ENCODE data around the gene SYNE2.

The SYNE2 gene

DNA sequence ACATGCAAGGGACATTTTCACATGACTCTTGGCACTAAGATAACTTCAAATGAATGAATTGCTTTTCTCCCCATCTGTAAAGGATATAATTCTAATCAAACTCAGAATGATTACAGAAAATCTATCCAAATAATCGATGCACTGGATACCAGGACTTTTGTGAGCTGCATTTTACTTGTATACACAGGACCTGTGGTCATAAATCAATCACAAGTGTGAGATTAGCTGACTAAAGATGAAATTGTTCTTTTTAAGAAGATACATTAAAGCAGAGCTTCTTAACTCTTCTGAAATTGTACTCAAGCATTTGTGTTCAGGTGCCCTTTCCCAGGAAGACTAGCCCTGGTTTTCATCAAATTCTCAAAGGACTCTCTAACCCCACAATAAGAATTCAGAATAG lies 375.1 kb downstream of the SYNE2 start:
- Histone ChIP-seq H3K9me3 (ENCODE audit: control insufficient read depth in 1 of 2, low read length in 2 of 2) (no peaks in the 10 kb centered on the region), H3K4me3 (ENCODE audit: low read depth in 1 of 2, low read length in 2 of 2) (no peak overlapping the region), H3K4me1 (ENCODE audit: control insufficient read depth in 1 of 2, insufficient read depth in 2 of 2, low read length in 2 of 2) (no peaks in the 10 kb centered on the region), H3K27ac (ENCODE audit: low read length) (no peak overlapping the region), H3K36me3 (ENCODE audit: control insufficient read depth in 1 of 2, insufficient read depth in 2 of 2, low read length in 2 of 2) (peaks cover 39 to 41% of the 10 kb centered on the region in 2 donors), H3K27me3 (ENCODE audit: low read depth, low read length) (no peaks in the 10 kb centered on the region)

DNA sequence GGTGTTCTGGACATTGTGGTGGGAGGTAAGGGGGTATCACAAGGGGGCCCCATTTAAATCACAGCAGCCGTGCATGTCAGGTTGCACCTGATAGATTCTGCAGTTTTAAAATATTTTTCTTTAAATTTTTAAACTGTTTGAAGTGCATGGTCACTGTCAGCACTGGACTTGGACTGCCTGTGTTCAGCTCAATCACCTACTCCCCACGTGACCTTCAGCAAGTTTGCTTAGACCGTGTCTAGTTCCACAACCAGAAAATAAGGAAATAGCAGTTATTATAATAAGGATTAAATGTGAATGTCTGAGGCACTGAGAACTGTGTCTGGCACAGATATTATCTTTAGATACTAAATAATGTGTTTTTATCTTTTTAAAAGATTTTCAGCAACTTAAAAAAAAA lies 376.7 kb downstream of the SYNE2 start:
- Histone ChIP-seq H3K9me3 (ENCODE audit: control insufficient read depth in 1 of 2, low read length in 2 of 2) (no peaks in the 10 kb centered on the region), H3K4me3 (ENCODE audit: low read depth in 1 of 2, low read length in 2 of 2) (no peak overlapping the region), H3K4me1 (ENCODE audit: control insufficient read depth in 1 of 2, insufficient read depth in 2 of 2, low read length in 2 of 2) (no peaks in the 10 kb centered on the region), H3K27ac (ENCODE audit: low read length) (no peak overlapping the region), H3K27me3 (ENCODE audit: low read depth, low read length) (no peaks in the 10 kb centered on the region), H3K36me3 (ENCODE audit: control insufficient read depth in 1 of 2, insufficient read depth in 2 of 2, low read length in 2 of 2) (peaks cover 32 to 33% of the 10 kb centered on the region in 2 donors)

DNA sequence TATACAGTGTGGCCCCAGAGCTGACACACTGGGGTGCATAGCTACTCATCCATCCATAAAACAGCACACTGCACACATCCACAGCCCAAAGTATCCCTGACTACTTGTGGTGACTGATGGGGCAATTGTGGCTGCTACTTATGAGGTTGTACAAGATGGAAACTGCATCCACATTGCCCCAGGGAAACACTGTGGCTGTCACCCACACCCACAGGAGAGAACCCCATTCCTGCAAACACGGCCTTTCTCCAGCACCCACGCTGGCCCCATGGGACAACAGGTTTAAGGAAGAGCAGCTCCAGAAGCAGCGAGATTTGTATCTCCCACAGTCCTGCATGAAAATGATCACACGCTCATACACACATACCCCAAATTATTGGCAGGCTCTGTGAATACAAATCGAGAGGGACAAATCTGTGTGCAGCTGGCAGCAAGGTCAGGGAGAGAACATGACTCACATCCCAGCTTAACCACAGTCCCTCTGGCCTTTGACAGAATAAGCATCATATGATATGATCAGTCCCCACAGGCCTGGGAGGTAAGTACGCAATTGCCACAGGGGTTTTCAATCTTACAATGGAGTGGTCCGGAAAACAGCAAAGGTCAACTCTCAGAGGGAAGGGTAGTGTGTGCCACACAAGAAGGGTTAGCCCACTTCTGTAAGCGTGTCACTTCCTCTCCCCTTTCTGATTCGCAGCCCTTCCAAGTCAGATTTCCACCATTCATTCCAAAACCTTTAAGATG lies 379.5 kb downstream of the SYNE2 start:
- Histone ChIP-seq H3K9me3 (ENCODE audit: control insufficient read depth in 1 of 2, low read length in 2 of 2) (no peaks in the 10 kb centered on the region), H3K4me3 (ENCODE audit: low read depth in 1 of 2, low read length in 2 of 2) (no peak overlapping the region), H3K27ac (ENCODE audit: low read length) (no peak overlapping the region), H3K4me1 (ENCODE audit: control insufficient read depth in 1 of 2, insufficient read depth in 2 of 2, low read length in 2 of 2) (no peaks in the 10 kb centered on the region), H3K27me3 (ENCODE audit: low read depth, low read length) (no peaks in the 10 kb centered on the region), H3K36me3 (ENCODE audit: control insufficient read depth in 1 of 2, insufficient read depth in 2 of 2, low read length in 2 of 2) (peaks cover 16 to 23% of the 10 kb centered on the region in 2 donors)

DNA sequence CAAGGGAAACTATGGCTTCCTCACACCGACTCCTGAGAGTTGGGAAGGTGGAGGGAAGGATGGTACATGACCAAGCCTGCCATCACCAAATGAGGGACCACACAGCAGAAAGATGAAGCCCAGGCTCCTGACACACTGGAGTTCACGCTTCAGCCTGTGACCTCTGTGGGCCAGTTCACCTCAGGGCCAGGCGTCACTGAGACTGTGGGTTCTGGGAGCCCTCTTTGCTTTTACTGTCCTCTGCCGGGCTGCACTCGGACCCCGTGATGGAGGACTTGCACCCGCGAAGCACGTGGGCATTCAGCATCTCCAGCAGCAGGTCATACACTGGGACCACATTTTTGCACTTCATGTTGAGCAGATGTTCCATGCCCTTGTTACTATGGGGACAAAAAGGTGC lies 380.1 kb downstream of the SYNE2 start:
- Histone ChIP-seq H3K27ac (ENCODE audit: low read length) (no peak overlapping the region), H3K4me1 (ENCODE audit: control insufficient read depth in 1 of 2, insufficient read depth in 2 of 2, low read length in 2 of 2) (no peaks in the 10 kb centered on the region), H3K4me3 (ENCODE audit: low read depth in 1 of 2, low read length in 2 of 2) (no peak overlapping the region), H3K27me3 (ENCODE audit: low read depth, low read length) (no peaks in the 10 kb centered on the region), H3K36me3 (ENCODE audit: control insufficient read depth in 1 of 2, insufficient read depth in 2 of 2, low read length in 2 of 2) (peaks cover 16 to 21% of the 10 kb centered on the region in 2 donors), H3K9me3 (ENCODE audit: control insufficient read depth in 1 of 2, low read length in 2 of 2) (no peaks in the 10 kb centered on the region)

DNA sequence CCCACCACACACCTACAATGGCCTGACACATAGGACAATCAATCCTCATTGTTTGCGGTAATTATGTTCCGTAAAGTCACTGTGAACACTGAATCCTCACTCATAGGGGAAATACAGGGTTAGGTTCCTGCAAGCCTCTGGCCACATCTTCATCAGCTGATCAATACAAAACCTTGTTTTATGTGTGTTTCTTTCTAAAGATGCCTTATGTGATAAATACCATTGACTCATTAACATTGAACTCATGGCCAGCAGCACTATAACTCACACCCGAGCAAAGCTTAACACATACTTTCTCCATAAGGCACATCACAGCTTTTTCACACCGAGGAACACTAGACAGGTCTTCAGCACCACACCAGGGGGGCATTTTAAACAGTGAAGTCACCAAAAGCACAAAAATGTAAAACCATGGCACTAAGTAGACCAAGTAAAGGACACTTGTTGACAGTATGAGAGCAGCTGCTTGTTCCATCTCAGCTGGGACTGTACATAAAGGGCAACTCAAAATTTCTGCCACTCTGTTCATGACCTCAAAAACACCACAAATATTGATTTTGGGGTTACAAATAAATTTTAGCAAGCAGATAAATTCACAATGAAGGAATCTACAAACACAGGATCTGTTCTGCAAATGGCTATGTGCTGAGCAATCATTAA lies 380.9 kb downstream of the SYNE2 start:
- Histone ChIP-seq H3K27ac (ENCODE audit: low read length) (no peak overlapping the region), H3K36me3 (ENCODE audit: control insufficient read depth in 1 of 2, insufficient read depth in 2 of 2, low read length in 2 of 2) (peaks cover 14 to 16% of the 10 kb centered on the region in 2 donors), H3K4me3 (ENCODE audit: low read depth in 1 of 2, low read length in 2 of 2) (no peak overlapping the region)

DNA sequence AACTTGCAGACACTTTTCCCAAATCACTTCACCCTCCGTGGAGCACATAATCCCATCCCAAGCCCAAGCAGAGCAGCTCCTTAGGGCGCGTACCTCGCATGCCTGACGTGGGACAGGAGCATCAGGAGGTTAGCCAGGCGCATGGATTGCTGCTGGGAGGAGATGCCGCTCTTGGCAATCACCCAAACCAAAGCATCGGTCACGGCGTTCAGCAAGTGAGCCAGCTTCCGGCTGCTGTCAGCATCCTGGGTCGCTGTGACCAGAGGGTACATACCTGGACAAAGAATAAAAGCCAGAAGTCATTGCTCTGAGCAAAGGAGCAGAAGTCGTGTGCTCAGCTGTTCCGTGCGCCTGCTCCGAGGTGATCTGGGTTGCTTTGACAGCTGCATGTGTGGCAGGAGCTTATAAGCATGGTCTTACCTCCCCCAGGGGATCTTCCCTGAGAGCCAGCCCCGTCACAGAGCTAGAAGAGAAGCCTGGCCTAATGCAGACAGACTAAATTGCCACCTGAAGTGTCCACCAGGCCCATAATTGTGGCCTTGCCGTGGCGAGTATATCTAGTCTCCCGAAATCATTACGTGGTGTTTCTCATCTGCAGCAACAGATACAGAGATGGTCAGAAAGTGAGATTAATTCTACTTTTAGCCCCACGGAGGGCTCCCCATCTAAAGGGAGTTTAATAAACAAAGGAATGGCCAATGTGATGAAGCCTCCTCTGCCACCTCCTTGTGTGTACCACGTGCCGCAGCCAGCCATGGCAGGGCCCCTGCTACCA lies 382.3 kb downstream of the SYNE2 start:
- Histone ChIP-seq H3K4me3 (ENCODE audit: low read depth in 1 of 2, low read length in 2 of 2) (no peak overlapping the region), H3K9me3 (ENCODE audit: control insufficient read depth in 1 of 2, low read length in 2 of 2) (no peaks in the 10 kb centered on the region), H3K27ac (ENCODE audit: low read length) (no peak overlapping the region), H3K27me3 (ENCODE audit: low read depth, low read length) (no peaks in the 10 kb centered on the region), H3K36me3 (ENCODE audit: control insufficient read depth in 1 of 2, insufficient read depth in 2 of 2, low read length in 2 of 2) (peaks cover 8 to 9% of the 10 kb centered on the region in 2 donors), H3K4me1 (ENCODE audit: control insufficient read depth in 1 of 2, insufficient read depth in 2 of 2, low read length in 2 of 2) (no peaks in the 10 kb centered on the region)

More for the DNA sequence above, 380.9 kb downstream of the SYNE2 start:
- Histone ChIP-seq H3K9me3 (ENCODE audit: control insufficient read depth in 1 of 2, low read length in 2 of 2) (no peaks in the 10 kb centered on the region), H3K27me3 (ENCODE audit: low read depth, low read length) (no peaks in the 10 kb centered on the region), H3K4me1 (ENCODE audit: control insufficient read depth in 1 of 2, insufficient read depth in 2 of 2, low read length in 2 of 2) (no peaks in the 10 kb centered on the region)

DNA sequence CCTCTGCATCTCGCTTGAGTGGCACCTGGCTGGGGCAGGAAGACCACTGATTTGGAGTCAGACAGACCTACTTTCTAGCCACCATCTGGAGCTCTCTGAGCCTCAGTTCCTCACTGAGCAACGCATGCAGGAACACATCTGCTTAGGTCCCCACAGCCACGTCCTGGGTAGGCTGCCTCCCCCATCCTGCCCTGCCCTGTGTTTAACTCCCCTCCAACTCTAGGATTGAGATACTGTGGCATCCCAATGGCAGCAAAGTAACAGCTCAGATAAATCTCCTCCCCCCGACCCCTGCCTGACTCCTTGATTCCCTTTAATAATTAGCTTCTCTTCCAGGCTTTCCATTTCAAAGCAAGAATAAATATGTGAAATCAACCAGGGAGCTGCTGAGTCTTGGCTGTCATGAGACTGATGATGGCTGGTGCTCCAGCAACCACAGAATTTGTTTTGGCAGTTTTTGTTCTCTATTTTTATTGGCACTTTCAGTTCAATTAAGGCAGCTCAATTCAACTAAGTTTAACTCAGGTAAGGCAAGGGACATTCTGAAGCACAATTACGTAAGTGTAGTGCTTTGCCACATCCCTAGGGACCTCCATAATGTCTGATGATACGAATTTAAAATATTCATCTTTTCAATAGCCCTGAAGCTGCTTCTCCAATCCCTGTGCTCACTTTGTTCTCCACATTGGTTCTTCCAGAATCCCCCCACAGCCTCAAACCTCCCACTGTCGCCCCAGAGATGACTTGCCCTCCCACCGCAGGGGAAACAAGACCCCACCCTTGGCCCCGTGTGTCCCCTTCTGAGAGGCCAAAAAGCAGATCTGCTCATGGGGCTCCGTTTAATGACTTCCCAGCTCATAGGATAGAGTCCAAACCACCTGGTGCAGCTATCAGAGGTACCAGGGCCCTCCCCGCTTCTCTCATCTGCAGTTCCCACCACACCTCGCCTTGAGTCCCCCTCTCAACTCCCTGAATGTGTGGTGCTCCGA lies 383.1 kb downstream of the SYNE2 start:
- no peak overlapping the region for H3K27ac ChIP-seq (ENCODE audit: low read length)
- no peak overlapping the region for H3K4me3 ChIP-seq (ENCODE audit: low read depth in 1 of 2, low read length in 2 of 2)
- H3K4me1 ChIP-seq (ENCODE audit: control insufficient read depth in 1 of 2, insufficient read depth in 2 of 2, low read length in 2 of 2) = no peaks in the 10 kb centered on the region
- H3K36me3 ChIP-seq (ENCODE audit: control insufficient read depth in 1 of 2, insufficient read depth in 2 of 2, low read length in 2 of 2) = peaks cover 8 to 9% of the 10 kb centered on the region in 2 donors
- H3K27me3 ChIP-seq (ENCODE audit: low read depth, low read length) = no peaks in the 10 kb centered on the region
- H3K9me3 ChIP-seq (ENCODE audit: control insufficient read depth in 1 of 2, low read length in 2 of 2) = no peaks in the 10 kb centered on the region

DNA sequence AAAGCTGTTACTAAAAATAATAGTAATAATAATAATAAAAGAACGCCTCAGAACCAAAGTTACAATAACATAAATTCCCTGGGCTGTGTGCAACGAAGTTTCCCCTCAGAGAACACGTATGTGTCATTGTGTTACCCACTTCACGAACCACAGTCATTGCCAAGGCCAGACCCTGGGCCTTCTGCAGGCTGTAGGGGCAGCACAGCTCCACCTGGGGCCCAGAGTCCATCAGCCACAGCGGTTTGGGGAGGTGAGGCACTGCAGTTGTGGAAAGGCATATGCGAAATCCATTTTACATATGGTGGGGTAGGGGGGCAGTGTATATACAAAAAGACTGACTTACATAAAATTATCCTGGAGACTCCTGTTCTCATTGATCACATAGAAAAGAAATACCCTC lies 385.2 kb downstream of the SYNE2 start:
- Histone ChIP-seq H3K27me3 (ENCODE audit: low read depth, low read length) (no peaks in the 10 kb centered on the region), H3K4me1 (ENCODE audit: control insufficient read depth in 1 of 2, insufficient read depth in 2 of 2, low read length in 2 of 2) (no peaks in the 10 kb centered on the region), H3K27ac (ENCODE audit: low read length) (no peak overlapping the region), H3K36me3 (ENCODE audit: control insufficient read depth in 1 of 2, insufficient read depth in 2 of 2, low read length in 2 of 2) (no peaks in the 10 kb centered on the region), H3K9me3 (ENCODE audit: control insufficient read depth in 1 of 2, low read length in 2 of 2) (no peaks in the 10 kb centered on the region), H3K4me3 (ENCODE audit: low read depth in 1 of 2, low read length in 2 of 2) (no peak overlapping the region)

DNA sequence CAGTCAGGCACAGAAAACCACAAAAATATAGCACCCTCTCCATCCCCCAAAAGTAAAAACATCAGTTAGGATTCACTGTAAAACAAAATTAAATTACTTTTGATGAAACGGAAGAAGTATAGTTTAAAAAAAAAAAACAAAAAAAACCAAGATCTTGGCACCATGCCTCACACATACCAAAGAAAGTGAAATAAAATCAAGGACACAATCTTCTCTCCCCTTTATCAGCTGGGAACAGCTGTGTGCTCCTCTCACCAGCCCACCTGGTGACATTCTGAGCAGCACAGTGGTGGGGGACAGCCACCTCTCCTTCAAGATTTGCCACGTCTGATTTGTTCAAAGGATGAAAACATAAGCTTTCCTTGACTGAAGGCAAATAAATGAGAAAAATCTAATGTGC lies 385.8 kb downstream of the SYNE2 start:
- Histone ChIP-seq H3K36me3 (ENCODE audit: control insufficient read depth in 1 of 2, insufficient read depth in 2 of 2, low read length in 2 of 2) (no peaks in the 10 kb centered on the region), H3K27ac (ENCODE audit: low read length) (no peak overlapping the region), H3K4me3 (ENCODE audit: low read depth in 1 of 2, low read length in 2 of 2) (no peak overlapping the region), H3K4me1 (ENCODE audit: control insufficient read depth in 1 of 2, insufficient read depth in 2 of 2, low read length in 2 of 2) (no peaks in the 10 kb centered on the region), H3K9me3 (ENCODE audit: control insufficient read depth in 1 of 2, low read length in 2 of 2) (no peaks in the 10 kb centered on the region), H3K27me3 (ENCODE audit: low read depth, low read length) (no peaks in the 10 kb centered on the region)

DNA sequence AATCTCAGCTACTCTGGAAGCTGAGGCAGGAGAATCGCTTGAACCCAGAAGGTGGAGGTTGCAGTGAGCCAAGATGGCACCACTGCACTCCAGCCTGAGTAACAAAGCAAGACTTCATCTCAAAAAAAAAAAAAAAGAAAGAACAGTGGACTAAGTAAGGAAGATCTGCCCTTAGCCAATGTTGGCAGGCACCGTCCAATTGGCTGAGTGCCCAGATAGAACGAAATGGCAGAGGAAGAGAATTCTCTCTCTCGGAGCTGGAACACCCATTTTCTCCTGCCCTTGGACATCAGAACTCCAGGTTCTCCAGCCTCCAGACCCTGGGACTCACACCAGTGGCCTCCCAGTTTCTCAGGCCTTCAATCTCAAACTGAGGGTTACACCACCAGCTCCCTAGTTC lies 391.5 kb downstream of the SYNE2 start:
- Histone ChIP-seq H3K27me3 (ENCODE audit: low read depth, low read length) (no peaks in the 10 kb centered on the region), H3K4me1 (ENCODE audit: control insufficient read depth in 1 of 2, insufficient read depth in 2 of 2, low read length in 2 of 2) (no peaks in the 10 kb centered on the region), H3K4me3 (ENCODE audit: low read depth in 1 of 2, low read length in 2 of 2) (no peak overlapping the region), H3K9me3 (ENCODE audit: control insufficient read depth in 1 of 2, low read length in 2 of 2) (no peaks in the 10 kb centered on the region), H3K27ac (ENCODE audit: low read length) (no peak overlapping the region), H3K36me3 (ENCODE audit: control insufficient read depth in 1 of 2, insufficient read depth in 2 of 2, low read length in 2 of 2) (no peaks in the 10 kb centered on the region)

Measured in muscle layer of duodenum (tissue), 2 donors.